ENCODE data around the gene PLCD4.

The PLCD4 gene

GRCh38 chr2:218607436-218608115, at the start of gene PLCD4:
PLCD4 (plus strand) TSS chr2:218607899; CDS start chr2:218615740, 7,841 bp downstream.
- Histone ChIP-seq H3K9ac (ENCODE audit: low read length) (peak within 1 kb of the TSS; percentile 71), H3K4me3 (ENCODE audit: low read length) (peak within 1 kb of the TSS; percentile 78), H3K9me3 (ENCODE audit: control insufficient read depth, low read length) (no peaks in the 10 kb centered on the region), H3K4me1 (ENCODE audit: control insufficient read depth, insufficient read depth, low read length) (peaks cover 30% of the 10 kb centered on the region), H3K36me3 (ENCODE audit: control insufficient read depth, insufficient read depth, low read length, severe bottlenecking) (no peaks in the 10 kb centered on the region), H3K27me3 (replicated peaks; ENCODE audit: control insufficient read depth, insufficient read depth, low read length) (no peaks in the 10 kb centered on the region)
- peak; percentile 88 for DNase-seq (ENCODE audit: low read depth)

DNA sequence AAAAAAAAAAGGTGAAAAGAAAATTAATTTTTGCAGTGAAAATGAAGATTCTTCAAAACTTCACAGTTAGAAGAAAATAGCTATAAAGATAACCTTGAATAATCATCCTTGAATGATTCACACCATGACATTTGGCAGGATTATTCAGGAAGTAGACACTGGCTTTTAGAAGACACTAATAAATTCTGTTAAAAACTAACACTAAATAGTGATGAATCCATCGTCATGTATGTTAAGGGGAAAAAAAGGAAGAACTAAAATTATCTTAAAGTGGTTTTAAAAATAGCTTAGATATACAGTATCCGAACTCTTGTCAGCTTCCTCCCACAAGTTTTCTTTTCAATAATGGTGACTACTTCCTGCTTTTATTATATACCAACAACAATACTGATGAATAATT, 49.8 kb upstream of the PLCD4 start:
- DNase-seq (ENCODE audit: low read depth): no peak
- H3K36me3 ChIP-seq (ENCODE audit: control insufficient read depth, insufficient read depth, low read length, severe bottlenecking): peaks cover 62% of the 10 kb centered on the region
- no peak overlapping the region for H3K4me3 ChIP-seq (ENCODE audit: low read length)
- H3K4me1 ChIP-seq (ENCODE audit: control insufficient read depth, insufficient read depth, low read length): no peaks in the 10 kb centered on the region
- no peaks in the 10 kb centered on the region for H3K27me3 ChIP-seq (replicated peaks; ENCODE audit: control insufficient read depth, insufficient read depth, low read length)
- H3K9ac ChIP-seq (ENCODE audit: low read length): no peak overlapping the region
- H3K9me3 ChIP-seq (ENCODE audit: control insufficient read depth, low read length): no peaks in the 10 kb centered on the region

DNA sequence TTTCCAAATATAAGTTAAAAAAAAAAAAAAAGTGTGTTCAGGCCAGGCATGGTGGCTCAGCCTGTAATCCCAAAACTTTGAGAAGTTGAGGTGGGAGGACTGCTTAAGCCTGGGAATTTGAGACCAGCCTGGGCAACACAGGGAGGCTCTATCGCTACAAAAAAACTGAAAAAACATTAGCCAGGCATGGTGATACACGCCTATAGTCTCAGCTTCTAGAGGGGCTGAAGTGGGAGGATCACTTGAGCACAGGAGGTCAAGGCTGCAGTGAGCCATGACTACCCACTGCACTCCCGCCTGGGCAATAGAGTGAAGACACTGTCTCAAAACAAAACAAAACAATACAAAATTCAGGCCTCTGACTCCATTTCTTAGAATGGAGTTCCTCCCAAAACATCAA, 48.7 kb upstream of the PLCD4 start:
- Histone ChIP-seq H3K9me3 (ENCODE audit: control insufficient read depth, low read length) (no peaks in the 10 kb centered on the region), H3K9ac (ENCODE audit: low read length) (no peak overlapping the region), H3K4me1 (ENCODE audit: control insufficient read depth, insufficient read depth, low read length) (no peaks in the 10 kb centered on the region), H3K36me3 (ENCODE audit: control insufficient read depth, insufficient read depth, low read length, severe bottlenecking) (peaks cover 53% of the 10 kb centered on the region), H3K4me3 (ENCODE audit: low read length) (no peak overlapping the region), H3K27me3 (replicated peaks; ENCODE audit: control insufficient read depth, insufficient read depth, low read length) (no peaks in the 10 kb centered on the region)
- no peak for DNase-seq (ENCODE audit: low read depth)

GRCh38 chr2:218564056-218564455, 43.6 kb upstream of the PLCD4 start:
- Histone ChIP-seq H3K36me3 (ENCODE audit: control insufficient read depth, insufficient read depth, low read length, severe bottlenecking) (peaks cover 32% of the 10 kb centered on the region), H3K27me3 (replicated peaks; ENCODE audit: control insufficient read depth, insufficient read depth, low read length) (no peaks in the 10 kb centered on the region), H3K4me3 (ENCODE audit: low read length) (no peak overlapping the region), H3K9ac (ENCODE audit: low read length) (no peak overlapping the region), H3K9me3 (ENCODE audit: control insufficient read depth, low read length) (no peaks in the 10 kb centered on the region), H3K4me1 (ENCODE audit: control insufficient read depth, insufficient read depth, low read length) (peaks cover 11% of the 10 kb centered on the region)
- DNase-seq (ENCODE audit: low read depth): no peak

- Histone ChIP-seq H3K4me1 (ENCODE audit: control insufficient read depth, insufficient read depth, low read length) (peaks cover 30% of the 10 kb centered on the region), H3K4me3 (ENCODE audit: low read length) (no peak overlapping the region), H3K27me3 (replicated peaks; ENCODE audit: control insufficient read depth, insufficient read depth, low read length) (no peaks in the 10 kb centered on the region), H3K36me3 (ENCODE audit: control insufficient read depth, insufficient read depth, low read length, severe bottlenecking) (peaks cover 12% of the 10 kb centered on the region), H3K9me3 (ENCODE audit: control insufficient read depth, low read length) (no peaks in the 10 kb centered on the region), H3K9ac (ENCODE audit: low read length) (no peak overlapping the region)
- DNase-seq (ENCODE audit: low read depth): no peak
Measured at GRCh38 chr2:218566296-218566695, 41.4 kb upstream of the PLCD4 start.

DNA sequence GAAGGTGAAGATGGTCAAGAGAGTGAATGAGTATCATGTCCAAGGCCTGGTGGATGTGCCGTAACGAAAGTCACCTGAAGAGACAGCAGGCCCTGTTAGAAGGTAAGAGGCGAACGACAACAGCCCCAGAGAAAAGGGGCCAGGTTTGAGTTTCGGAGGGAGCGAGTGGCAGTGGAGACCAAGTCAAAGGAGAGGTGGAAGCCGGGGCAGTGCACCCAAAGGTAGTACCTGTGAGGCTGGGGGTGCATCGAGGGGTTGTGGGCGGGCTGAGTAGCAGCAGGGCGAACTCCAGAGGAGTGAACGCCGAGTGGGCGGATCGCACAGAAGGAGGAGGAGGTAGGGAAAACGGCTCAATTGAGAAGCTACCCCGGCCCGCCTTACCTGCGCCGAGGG, 39.9 kb upstream of the PLCD4 start:
- peaks cover 7% of the 10 kb centered on the region for H3K36me3 ChIP-seq (ENCODE audit: control insufficient read depth, insufficient read depth, low read length, severe bottlenecking)
- H3K9ac ChIP-seq (ENCODE audit: low read length): peak overlapping the region; percentile 92
- H3K4me3 ChIP-seq (ENCODE audit: low read length): peak overlapping the region; percentile 91
- no peaks in the 10 kb centered on the region for H3K9me3 ChIP-seq (ENCODE audit: control insufficient read depth, low read length)
- peaks cover 30% of the 10 kb centered on the region for H3K4me1 ChIP-seq (ENCODE audit: control insufficient read depth, insufficient read depth, low read length)
- DNase-seq (ENCODE audit: low read depth): no peak
- H3K27me3 ChIP-seq (replicated peaks; ENCODE audit: control insufficient read depth, insufficient read depth, low read length): no peaks in the 10 kb centered on the region

DNA sequence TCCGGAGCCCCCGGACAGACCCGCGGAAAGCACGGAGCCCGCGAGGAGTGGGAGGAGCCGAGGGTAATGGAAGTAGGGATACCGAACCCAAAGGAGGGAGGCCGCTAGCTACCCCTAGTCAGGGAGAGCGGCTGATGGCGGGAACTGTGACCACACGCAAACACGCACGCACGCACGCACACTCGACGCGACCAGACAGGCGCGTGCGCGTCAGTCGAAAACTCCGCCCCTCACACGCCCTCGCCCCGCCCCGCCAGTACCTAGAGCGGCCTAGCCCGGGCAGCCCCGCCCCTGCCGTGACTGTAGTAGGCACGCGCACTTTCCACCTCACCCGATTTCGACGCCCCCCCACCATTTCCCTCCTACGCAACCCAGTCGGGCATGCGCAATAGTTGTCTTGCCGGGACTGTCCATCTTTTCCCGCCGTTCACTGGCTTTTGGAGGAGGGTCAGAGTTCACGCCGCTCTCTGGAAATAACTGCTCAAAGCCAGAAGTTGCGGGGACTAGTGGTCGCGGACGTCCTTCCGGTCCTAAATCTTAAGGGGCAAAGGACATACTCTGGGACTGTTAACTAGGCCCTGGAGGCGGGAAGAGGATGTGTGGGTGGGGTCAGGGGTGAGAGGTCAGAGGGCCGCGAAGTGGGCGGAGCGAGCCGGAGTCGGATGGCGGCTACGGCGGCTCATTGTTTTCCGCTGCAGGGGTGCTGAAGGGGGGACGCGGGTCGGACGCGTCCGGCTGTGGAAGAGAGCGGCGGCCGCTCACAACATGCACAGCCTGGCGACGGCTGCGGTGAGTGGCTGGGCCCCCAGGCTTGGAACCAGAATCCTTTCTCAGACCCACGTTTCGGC, 39.3 kb upstream of the PLCD4 start, which contains the start of the genes CNOT9 and USP37:
CNOT9 (plus strand) TSS at position 650 of the 848 bp plus-strand sequence; CDS start at position 766, 116 bp downstream.
USP37 (minus strand) TSS at position 162 of the 848 bp plus-strand sequence. CDS start 9,698 bp downstream, outside the sequence.
- H3K9me3 ChIP-seq (ENCODE audit: control insufficient read depth, low read length): no peaks in the 10 kb centered on the region
- DNase-seq (ENCODE audit: low read depth): peak; percentile 100
- H3K4me1 ChIP-seq (ENCODE audit: control insufficient read depth, insufficient read depth, low read length): peaks cover 30% of the 10 kb centered on the region
- peak within 1 kb of the TSS; percentile 94 for H3K9ac ChIP-seq (ENCODE audit: low read length)
- peaks cover 7% of the 10 kb centered on the region for H3K36me3 ChIP-seq (ENCODE audit: control insufficient read depth, insufficient read depth, low read length, severe bottlenecking)
- peak within 1 kb of the TSS; percentile 91 for H3K4me3 ChIP-seq (ENCODE audit: low read length)
- no peaks in the 10 kb centered on the region for H3K27me3 ChIP-seq (replicated peaks; ENCODE audit: control insufficient read depth, insufficient read depth, low read length)

GRCh38 chr2:218569038-218569431, 38.7 kb upstream of the PLCD4 start:
- no peaks in the 10 kb centered on the region for H3K9me3 ChIP-seq (ENCODE audit: control insufficient read depth, low read length)
- DNase-seq (ENCODE audit: low read depth): peak; percentile 84
- no peaks in the 10 kb centered on the region for H3K27me3 ChIP-seq (replicated peaks; ENCODE audit: control insufficient read depth, insufficient read depth, low read length)
- H3K9ac ChIP-seq (ENCODE audit: low read length): peak overlapping the region; percentile 94
- H3K36me3 ChIP-seq (ENCODE audit: control insufficient read depth, insufficient read depth, low read length, severe bottlenecking): peaks cover 8% of the 10 kb centered on the region
- H3K4me1 ChIP-seq (ENCODE audit: control insufficient read depth, insufficient read depth, low read length): peaks cover 30% of the 10 kb centered on the region
- H3K4me3 ChIP-seq (ENCODE audit: low read length): peak overlapping the region; percentile 91

DNA sequence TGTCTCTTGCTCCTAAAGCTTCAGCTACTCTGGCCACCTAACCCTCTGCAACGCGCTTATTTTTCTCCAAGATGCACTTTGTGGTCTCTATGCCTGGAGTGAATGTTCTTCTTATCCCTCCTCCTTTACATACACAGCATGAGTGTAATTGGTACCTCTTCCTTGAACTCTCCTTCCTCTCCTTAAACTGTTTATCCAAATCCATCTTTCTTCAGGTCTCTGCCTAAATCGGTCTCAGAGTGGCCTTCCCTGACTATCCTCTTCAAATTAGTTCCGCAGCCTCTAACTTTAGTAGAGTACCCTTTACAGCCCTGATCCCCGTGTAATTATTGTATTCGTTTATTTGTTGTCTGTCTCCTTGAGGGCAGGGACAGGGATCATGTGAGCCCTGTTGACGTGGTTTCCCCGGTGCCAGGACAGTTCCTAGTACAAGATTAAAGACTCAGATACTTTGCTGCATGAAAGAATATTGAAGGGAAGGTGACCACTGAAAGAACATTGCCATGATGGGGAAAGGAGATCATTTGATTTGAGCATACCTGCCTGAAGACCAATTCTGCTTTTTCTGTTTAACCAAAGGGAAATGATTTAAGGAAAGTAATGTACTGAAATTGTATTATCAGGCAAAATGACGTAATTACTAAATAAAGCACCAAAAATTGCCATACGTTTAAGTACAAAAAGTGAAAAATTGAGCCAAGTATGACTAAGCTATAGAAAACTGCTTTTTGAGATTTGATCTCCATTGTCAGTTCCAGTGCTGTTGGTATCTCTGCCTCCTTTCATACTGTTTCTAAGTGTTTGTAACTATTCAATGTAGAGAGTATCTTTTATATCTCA, 37.8 kb upstream of the PLCD4 start:
- Histone ChIP-seq H3K4me1 (ENCODE audit: control insufficient read depth, insufficient read depth, low read length) (peaks cover 35% of the 10 kb centered on the region), H3K9me3 (ENCODE audit: control insufficient read depth, low read length) (no peaks in the 10 kb centered on the region), H3K27me3 (replicated peaks; ENCODE audit: control insufficient read depth, insufficient read depth, low read length) (no peaks in the 10 kb centered on the region), H3K36me3 (ENCODE audit: control insufficient read depth, insufficient read depth, low read length, severe bottlenecking) (peaks cover 15% of the 10 kb centered on the region), H3K4me3 (ENCODE audit: low read length) (peak overlapping the region; percentile 91), H3K9ac (ENCODE audit: low read length) (peak overlapping the region; percentile 94)
- peak; percentile 73 for DNase-seq (ENCODE audit: low read depth)

DNA sequence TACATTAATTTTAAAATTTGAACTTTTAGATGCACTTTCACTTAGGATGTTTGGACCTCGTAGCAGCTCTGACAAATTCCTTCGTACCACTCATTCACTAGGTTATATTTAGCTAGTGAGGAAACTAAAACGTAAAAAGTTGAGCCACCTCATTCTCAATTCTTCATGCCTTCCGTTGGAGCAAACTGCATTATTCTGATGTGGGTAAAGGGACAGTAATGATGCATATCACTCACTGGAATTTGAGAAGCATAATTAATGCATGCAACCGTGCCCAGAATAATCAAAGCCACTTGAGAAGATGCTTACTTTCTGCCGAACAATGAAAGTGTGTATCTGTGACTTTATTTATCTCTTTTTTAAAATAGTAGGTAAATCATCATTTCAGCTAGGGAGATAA, 36.8 kb upstream of the PLCD4 start:
- H3K9ac ChIP-seq (ENCODE audit: low read length): peak overlapping the region; percentile 94
- no peaks in the 10 kb centered on the region for H3K27me3 ChIP-seq (replicated peaks; ENCODE audit: control insufficient read depth, insufficient read depth, low read length)
- peaks cover 17% of the 10 kb centered on the region for H3K36me3 ChIP-seq (ENCODE audit: control insufficient read depth, insufficient read depth, low read length, severe bottlenecking)
- peak overlapping the region; percentile 91 for H3K4me3 ChIP-seq (ENCODE audit: low read length)
- no peaks in the 10 kb centered on the region for H3K9me3 ChIP-seq (ENCODE audit: control insufficient read depth, low read length)
- DNase-seq (ENCODE audit: low read depth): peak; percentile 69
- peaks cover 35% of the 10 kb centered on the region for H3K4me1 ChIP-seq (ENCODE audit: control insufficient read depth, insufficient read depth, low read length)
